Gastrocnemius medialis (tissue), 4 donors: ENCODE data around the gene TOMM22. TPM values are rescaled to one million over a fixed set of nuclear protein-coding genes. Genes with fewer than 3 reads are reported as not detected.

Experiments
- ATAC-seq, 2 donors: fragments of 150-250 bp; one replicate each; pipeline ENCODE4 v1.9.1; 2016
- DNase-seq, 2 donors: peaks; one replicate each; pipeline ENCODE4 v3.0.0-alpha.2; 2019
- H3K27ac ChIP-seq, 4 donors: fragments of 200-600 bp; sonication (generic); 1 replicate in 1 of 4; 2 replicates in 3 of 4; pipeline ENCODE4 v1.5.1; 2016 to 2018; ENCODE audit warnings: mild to moderate bottlenecking in 2 of 4, moderate library complexity in 1 of 4
- H3K27me3 ChIP-seq, 3 donors: fragments of 200-600 bp; sonication (generic) in 2 of 3; 1 replicate in 1 of 3; 2 replicates in 2 of 3; pipeline versions ENCODE4 v1.5.1 to v1.6.0; 2016 to 2019; ENCODE audit warnings: mild to moderate bottlenecking in 1 of 3, moderate library complexity in 1 of 3
- H3K36me3 ChIP-seq, 2 donors: fragments of 200-600 bp; sonication (generic) in 1 of 2; one replicate each; pipeline ENCODE4 v1.5.1; 2017 to 2018
- H3K4me1 ChIP-seq, 2 donors: fragments of 200-600 bp; sonication (generic) in 1 of 2; one replicate each; pipeline ENCODE4 v1.5.1; 2016 to 2017; ENCODE audit warnings: mild to moderate bottlenecking in 2 of 2
- H3K4me3 ChIP-seq, 4 donors: fragments of 200-600 bp; sonication (generic) in 3 of 4; 1 replicate in 1 of 4; 2 replicates in 3 of 4; pipeline ENCODE4 v1.5.1; 2016 to 2019; ENCODE audit warnings: mild to moderate bottlenecking in 2 of 4
- H3K9me3 ChIP-seq, 3 donors: fragments of 200-600 bp; sonication (generic) in 2 of 3; 1 replicate in 1 of 3; 2 replicates in 2 of 3; pipeline ENCODE4 v1.5.1; 2016 to 2019
- POLR2A ChIP-seq, 2 donors: fragments of 450-650 bp; IDR thresholded peaks; one replicate each; pipeline ENCODE4 v1.6.1; 2017; ENCODE audit warnings: antibody characterized with exemption in 2 of 2, mild to moderate bottlenecking in 2 of 2, moderate library complexity in 2 of 2
- in situ Hi-C, 4 donors: fragments of 200-750 bp; cut with MboI; loops; one replicate each; pipeline versions ENCODE4 v1.15.0 to v1.8.0; 2017; ENCODE audit warnings: low sequenced_read_pairs in 4 of 4
- intact Hi-C: fragments of 100-400 bp; cut with DNase I; formaldehyde crosslinking; loops from one replicate; pipeline ENCODE4 v1.15.1; 2023; ENCODE audit warnings: low total_unique reads
- total RNA-seq, 4 donors: library from RNA; depleted of rRNA; stranded (reverse); fragments of >200 nt; gene quantifications; one replicate each; pipeline versions ENCODE4 v1.1.0 to v1.2.3, GENCODE V29; 2016
- TF ChIP-seq, protein P1 (sequence below), 5 experiments: fragments of 450-650 bp in 3 of 5; fragments of 200-600 bp in 2 of 5; sonication (generic) in 2 of 5; IDR thresholded peaks in 4 of 5; conservative IDR thresholded peaks in 1 of 5; 1 replicate in 4 of 5; 2 replicates in 1 of 5; pipeline ENCODE4 v1.5.1; 2016 to 2019; ENCODE audit warnings: antibody characterized with exemption in 5 of 5, mild to moderate bottlenecking in 3 of 5, moderate library complexity in 3 of 5

Gene TOMM22
- total RNA-seq, 4 donors from 2014 or later: 37.1 to 47.1 (median 46.3) TPM

DNA sequence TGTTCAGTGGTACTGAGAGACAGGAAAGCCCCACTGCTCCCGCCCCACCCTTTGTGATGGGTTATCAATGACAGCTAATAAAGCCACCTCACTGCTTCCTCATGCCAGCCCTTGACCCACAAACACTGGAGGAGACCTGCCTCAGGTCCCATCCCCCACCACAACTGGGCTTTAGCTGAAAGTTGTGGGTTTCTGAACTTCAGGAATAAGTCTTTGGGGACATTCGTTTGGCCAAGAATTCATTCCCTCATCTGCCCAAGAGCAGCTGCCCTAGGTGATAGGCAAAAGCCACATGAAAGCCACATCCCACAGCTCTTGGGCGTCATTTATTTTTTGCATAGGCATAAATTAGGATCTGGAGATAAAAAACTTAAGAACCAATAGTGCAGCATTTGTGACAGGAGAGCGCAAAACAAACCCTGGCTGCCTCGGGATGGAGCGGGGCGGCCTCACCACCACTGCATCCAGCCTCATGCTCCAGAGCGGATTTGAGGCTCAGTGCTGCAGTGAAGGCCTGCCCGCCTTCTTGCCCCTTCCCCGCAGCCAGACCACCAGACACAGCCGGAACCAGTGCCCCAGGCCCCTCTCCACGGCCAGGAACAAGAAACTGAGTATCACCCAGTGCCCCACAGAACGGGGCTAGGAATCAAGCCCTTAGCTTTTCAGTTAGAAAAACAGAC lies 52.8 kb downstream of the TOMM22 start:
- peaks cover 38 to 46% of the 10 kb centered on the region in 2 donors for H3K4me1 ChIP-seq
- no peak for ATAC-seq

More for the DNA sequence above, 52.8 kb downstream of the TOMM22 start:
- intact Hi-C loops: loop anchor here (1.0 to 10.0 kb wide), 3 partner anchors 17 to 230 kb away; partner anchors contain the start of gene DDX17
- no peaks in the 10 kb centered on the region for H3K9me3 ChIP-seq
- DNase-seq: no peak
- H3K27ac ChIP-seq: peak overlapping the region; percentile 83 to 92 (median 88)
- in situ Hi-C loops: no loop called here
- H3K4me3 ChIP-seq: peak overlapping the region in 1 of 4 donors; percentile 23
- H3K27me3 ChIP-seq: no peaks in the 10 kb centered on the region
- no peak for TF ChIP-seq POLR2A (IDR thresholded peaks at IDR 0.05)
- TF ChIP-seq, protein P1, sequence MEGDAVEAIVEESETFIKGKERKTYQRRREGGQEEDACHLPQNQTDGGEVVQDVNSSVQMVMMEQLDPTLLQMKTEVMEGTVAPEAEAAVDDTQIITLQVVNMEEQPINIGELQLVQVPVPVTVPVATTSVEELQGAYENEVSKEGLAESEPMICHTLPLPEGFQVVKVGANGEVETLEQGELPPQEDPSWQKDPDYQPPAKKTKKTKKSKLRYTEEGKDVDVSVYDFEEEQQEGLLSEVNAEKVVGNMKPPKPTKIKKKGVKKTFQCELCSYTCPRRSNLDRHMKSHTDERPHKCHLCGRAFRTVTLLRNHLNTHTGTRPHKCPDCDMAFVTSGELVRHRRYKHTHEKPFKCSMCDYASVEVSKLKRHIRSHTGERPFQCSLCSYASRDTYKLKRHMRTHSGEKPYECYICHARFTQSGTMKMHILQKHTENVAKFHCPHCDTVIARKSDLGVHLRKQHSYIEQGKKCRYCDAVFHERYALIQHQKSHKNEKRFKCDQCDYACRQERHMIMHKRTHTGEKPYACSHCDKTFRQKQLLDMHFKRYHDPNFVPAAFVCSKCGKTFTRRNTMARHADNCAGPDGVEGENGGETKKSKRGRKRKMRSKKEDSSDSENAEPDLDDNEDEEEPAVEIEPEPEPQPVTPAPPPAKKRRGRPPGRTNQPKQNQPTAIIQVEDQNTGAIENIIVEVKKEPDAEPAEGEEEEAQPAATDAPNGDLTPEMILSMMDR (IDR thresholded peaks at IDR 0.05 in 4 of 5, conservative IDR thresholded peaks at IDR 0.05 in 1 of 5): no peak
- peaks cover 8 to 60% of the 10 kb centered on the region in 2 donors for H3K36me3 ChIP-seq

Other genes starting within 250 kb of the TOMM22 start
- not detected for gene KCNJ4, start 226.8 kb upstream of the TOMM22 start, total RNA-seq
- 1 to 10 TPM in 2 of 4 donors, under 1 TPM in 1, not detected in 1; 0.34 to 2.0 (median 1.3) TPM for gene KDELR3, start 213.9 kb upstream of the TOMM22 start, total RNA-seq
- gene DDX17, start 175.6 kb upstream of the TOMM22 start, total RNA-seq: 100 to 1,000 TPM; 108 to 329 (median 206) TPM
- under 1 TPM in 1 of 4 donors, not detected in 3; 0.18 TPM for gene DMC1, start 111.8 kb upstream of the TOMM22 start, total RNA-seq
- gene FAM227A, start 25.6 kb upstream of the TOMM22 start, total RNA-seq: under 1 TPM in 1 of 4 donors, not detected in 3; 0.02 TPM
- 10 to 100 TPM in 2 of 4 donors, 1 to 10 TPM in 2; 8.0 to 15.7 (median 12.6) TPM for gene CBY1, start 25.3 kb upstream of the TOMM22 start, total RNA-seq
- 10 to 100 TPM; 25.1 to 50.5 (median 42.4) TPM for gene JOSD1, start 19.0 kb downstream of the TOMM22 start, total RNA-seq
- 100 to 1,000 TPM in 1 of 4 donors, 10 to 100 TPM in 3; 27.7 to 124 (median 36.0) TPM for gene GTPBP1, start 24.0 kb downstream of the TOMM22 start, total RNA-seq
- gene SUN2, start 74.0 kb downstream of the TOMM22 start, total RNA-seq: 100 to 1,000 TPM; 177 to 423 (median 312) TPM
- gene DNAL4, start 112.2 kb downstream of the TOMM22 start, total RNA-seq: 1 to 10 TPM; 5.7 to 7.2 (median 6.7) TPM
- gene NPTXR, start 162.1 kb downstream of the TOMM22 start, total RNA-seq: 1 to 10 TPM in 1 of 4 donors, under 1 TPM in 3; 0.25 to 5.0 (median 0.73) TPM
- 10 to 100 TPM in 3 of 4 donors, 1 to 10 TPM in 1; 8.4 to 21.5 (median 17.7) TPM for gene CBX6, start 190.3 kb downstream of the TOMM22 start, total RNA-seq